ENCODE results near the gene NOX4.

DNA sequence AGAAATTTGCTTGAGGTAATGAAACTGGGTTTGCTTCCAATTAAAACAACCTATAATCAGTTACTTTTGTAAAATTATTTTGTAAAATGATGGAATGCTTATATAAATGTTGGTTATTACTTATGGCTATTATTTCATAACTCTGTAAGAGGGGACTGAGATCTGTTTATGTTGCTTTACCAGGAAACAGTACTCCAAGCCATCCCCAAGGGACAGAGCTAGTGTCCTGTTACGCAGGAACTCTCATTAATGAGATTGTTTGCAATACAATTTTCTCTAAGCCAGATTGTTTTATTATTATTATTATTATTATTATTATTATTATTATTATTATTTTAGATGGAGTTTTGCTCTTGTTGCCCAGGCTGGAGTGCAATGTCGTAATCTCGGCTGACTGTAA is 2.3 kb upstream of the NOX4 start:
- TF ChIP-seq HDAC2 (IDR thresholded peaks at IDR 0.05) (no peak), HOXB13 (CRISPR knock-in tag; IDR thresholded peaks at IDR 0.05; ENCODE audit: low read depth) (no peak), ZSCAN20 (CRISPR knock-in tag; IDR thresholded peaks at IDR 0.05) (no peak), JUN (IDR thresholded peaks at IDR 0.05) (no peak)

Measured in A549 (cell line).